HEK293T (cell line): Measurements from ENCODE around the gene NYNRIN.

Experiments
- CTCF ChIA-PET: fragments of 350-600 bp; formaldehyde crosslinking; extraction: SDS; loops from one replicate; lab custom pipeline; 2021; ENCODE audit warnings: antibody characterized with exemption, inconsistent platforms; lab: Yijun Ruan, JAX
- POLR2A ChIA-PET: fragments of 350-600 bp; formaldehyde crosslinking; extraction: SDS; loops from one replicate; lab custom pipeline; 2020; ENCODE audit warnings: antibody characterized with exemption, inconsistent platforms; lab: Yijun Ruan, JAX
- DNase-seq: peaks from one replicate; pipeline ENCODE4 v3.0.0; 2012; ENCODE audit warnings: mixed read lengths; ENCODE audit errors: extremely low spot score
- ARNT ChIP-seq: fragments of 450-650 bp; IDR thresholded peaks from 2 replicates; pipeline ENCODE4 v1.6.1; 2017; ENCODE audit warnings: mild to moderate bottlenecking
- BHLHE40 ChIP-seq: fragments of 450-650 bp; IDR thresholded peaks from 2 replicates; pipeline ENCODE4 v1.6.1; 2016; ENCODE audit warnings: mild to moderate bottlenecking, moderate library complexity, borderline replicate concordance
- CTBP1 ChIP-seq: fragments of 450-650 bp; IDR thresholded peaks from 2 replicates; pipeline ENCODE4 v1.6.1; 2016; ENCODE audit warnings: borderline replicate concordance
- ELF4 ChIP-seq: fragments of 450-650 bp; IDR thresholded peaks from 2 replicates; pipeline ENCODE4 v1.6.1; 2017; ENCODE audit warnings: antibody characterized with exemption
- FOXA1 ChIP-seq: fragments of 450-650 bp; IDR thresholded peaks from 2 replicates; pipeline ENCODE4 v1.6.1; 2016; ENCODE audit warnings: mild to moderate bottlenecking
- FOXK2 ChIP-seq: fragments of 450-650 bp; IDR thresholded peaks from 2 replicates; pipeline ENCODE4 v1.6.1; 2016; ENCODE audit warnings: mild to moderate bottlenecking
- FOXM1 ChIP-seq: fragments of 450-650 bp; IDR thresholded peaks from 2 replicates; pipeline ENCODE4 v1.6.1; 2017; ENCODE audit warnings: mild to moderate bottlenecking, borderline replicate concordance
- HDGF ChIP-seq: fragments of 450-650 bp; IDR thresholded peaks from 2 replicates; pipeline ENCODE4 v1.6.1; 2017; ENCODE audit warnings: antibody characterized with exemption, borderline replicate concordance
- L3MBTL2 ChIP-seq: fragments of 450-650 bp; conservative IDR thresholded peaks from 2 replicates; pipeline ENCODE4 v1.6.1; 2016; ENCODE audit warnings: mild to moderate bottlenecking
- LEF1 ChIP-seq: fragments of 450-650 bp; IDR thresholded peaks from 2 replicates; pipeline ENCODE4 v1.6.1; 2017; ENCODE audit warnings: mild to moderate bottlenecking, borderline replicate concordance
- NFRKB ChIP-seq: fragments of 450-650 bp; IDR thresholded peaks from 2 replicates; pipeline ENCODE4 v1.6.1; 2016; ENCODE audit warnings: mild to moderate bottlenecking, moderate library complexity
- SP1 ChIP-seq: fragments of 450-650 bp; IDR thresholded peaks from 2 replicates; pipeline ENCODE4 v1.6.1; 2017
- SUZ12 ChIP-seq: fragments of 450-650 bp; IDR thresholded peaks from 2 replicates; pipeline ENCODE4 v1.6.1; 2016; ENCODE audit warnings: mild to moderate bottlenecking
- TARDBP ChIP-seq: fragments of 450-650 bp; IDR thresholded peaks from 2 replicates; pipeline ENCODE4 v1.6.1; 2016
- ZNF384 ChIP-seq: fragments of 450-650 bp; IDR thresholded peaks from 2 replicates; pipeline ENCODE4 v1.6.1; 2016
- TF ChIP-seq, protein P1 (sequence below): fragments of 450-650 bp; IDR thresholded peaks from 2 replicates; pipeline ENCODE4 v1.6.1; 2016

NYNRIN gene

DNA sequence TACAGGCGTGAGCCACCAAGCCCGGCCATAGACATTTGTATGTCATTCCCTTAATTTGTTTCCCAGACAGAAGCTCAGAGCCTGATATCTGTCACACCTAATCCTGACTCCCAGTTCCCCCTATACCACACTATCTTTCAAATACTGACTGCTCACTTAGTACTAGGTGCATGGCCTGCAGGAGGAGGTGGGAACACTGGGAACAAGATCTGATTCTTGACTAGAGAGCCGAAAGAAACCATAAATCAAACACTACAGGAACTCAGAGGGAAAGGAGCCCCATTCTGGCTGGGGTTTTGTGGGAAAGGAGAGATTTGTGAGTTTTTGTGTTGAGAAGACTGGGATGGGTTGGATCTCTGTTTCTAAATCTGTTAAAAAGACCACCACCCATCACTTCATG, 35.9 kb downstream of the NYNRIN start:
- TF ChIP-seq SP1 (no peak), LEF1 (no peak), ELF4 (no peak), ARNT (no peak), TARDBP (no peak), L3MBTL2 (no peak), ZNF384 (no peak), HDGF (no peak), FOXA1 (no peak)
- TF ChIP-seq, protein P1, sequence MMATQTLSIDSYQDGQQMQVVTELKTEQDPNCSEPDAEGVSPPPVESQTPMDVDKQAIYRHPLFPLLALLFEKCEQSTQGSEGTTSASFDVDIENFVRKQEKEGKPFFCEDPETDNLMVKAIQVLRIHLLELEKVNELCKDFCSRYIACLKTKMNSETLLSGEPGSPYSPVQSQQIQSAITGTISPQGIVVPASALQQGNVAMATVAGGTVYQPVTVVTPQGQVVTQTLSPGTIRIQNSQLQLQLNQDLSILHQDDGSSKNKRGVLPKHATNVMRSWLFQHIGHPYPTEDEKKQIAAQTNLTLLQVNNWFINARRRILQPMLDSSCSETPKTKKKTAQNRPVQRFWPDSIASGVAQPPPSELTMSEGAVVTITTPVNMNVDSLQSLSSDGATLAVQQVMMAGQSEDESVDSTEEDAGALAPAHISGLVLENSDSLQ = no peak
- ChIA-PET CTCF (no interaction called here), POLR2A (no interaction called here)
- DNase-seq = no peak

DNA sequence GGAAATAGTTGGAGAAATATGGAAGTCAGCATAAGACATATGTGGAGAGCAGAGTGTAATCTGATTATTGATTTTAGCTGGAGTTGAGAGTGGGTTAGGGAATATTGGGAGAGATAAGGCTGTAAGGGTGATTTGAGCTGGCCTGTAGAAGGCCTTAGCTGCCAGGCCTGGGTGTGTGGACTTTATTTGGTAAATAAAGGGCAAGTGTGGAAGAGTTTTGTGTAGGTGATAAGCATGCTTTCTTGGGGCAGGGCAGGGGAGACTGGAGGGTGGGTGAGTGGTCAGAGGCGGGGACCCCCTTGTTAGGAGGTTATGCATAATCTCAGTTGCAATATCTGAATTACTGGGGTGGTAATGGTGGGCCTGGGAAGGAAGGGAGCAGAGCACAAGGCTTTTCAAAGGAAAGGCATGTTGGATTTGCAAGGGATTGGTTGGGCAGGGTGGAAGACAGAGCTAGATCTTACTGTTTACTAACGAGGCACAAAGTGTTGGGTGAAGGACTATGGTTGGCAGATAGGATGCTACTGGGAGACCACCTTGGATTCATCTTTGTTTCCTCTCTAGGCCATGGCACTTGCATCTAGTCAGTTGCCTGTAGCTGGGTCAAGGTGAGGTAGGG, 36.5 kb downstream of the NYNRIN start:
- TF ChIP-seq ZNF384 (no peak), FOXM1 (no peak), ARNT (no peak), LEF1 (no peak), FOXK2 (no peak), FOXA1 (no peak), SP1 (no peak), TARDBP (no peak), HDGF (no peak)
- TF ChIP-seq, protein P1 = no peak
- ChIA-PET CTCF (interaction anchor here (1.0 to 3.5 kb wide), 6 partner anchors 16 to 128 kb away, joined by 3 to 25 read pairs (median 13); partner anchors contain the start of gene CIDEB), POLR2A (interaction anchor here (0.9 kb wide), 1 partner anchor 192 kb away, joined by 3 read pairs; the partner anchor contains the start of gene TINF2)
- DNase-seq = no peak

DNA sequence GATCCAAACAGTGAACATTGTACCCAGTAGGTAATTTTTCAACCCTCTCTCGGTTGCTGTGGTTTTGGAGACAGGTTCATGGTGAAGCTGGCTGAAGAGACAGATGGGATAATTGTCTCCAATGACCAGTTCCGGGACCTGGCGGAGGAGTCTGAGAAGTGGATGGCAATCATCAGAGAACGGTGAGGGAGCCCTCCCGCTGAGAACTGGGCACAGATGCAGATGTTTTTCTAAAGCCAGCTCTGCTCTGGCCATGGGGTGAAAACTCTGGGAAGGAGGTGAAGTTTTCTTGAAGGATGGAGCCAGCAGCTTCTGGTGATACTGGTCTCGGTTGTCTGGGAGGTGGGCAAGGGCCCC, 37.2 kb downstream of the NYNRIN start:
- TF ChIP-seq ZNF384 (no peak), ELF4 (no peak), FOXA1 (no peak), CTBP1 (no peak), SP1 (no peak), BHLHE40 (no peak), ARNT (no peak), NFRKB (no peak), TARDBP (no peak), SUZ12 (no peak), HDGF (no peak), L3MBTL2 (no peak), FOXK2 (no peak), LEF1 (no peak), FOXM1 (no peak)
- TF ChIP-seq, protein P1 = no peak
- no peak for DNase-seq
- CTCF ChIA-PET = interaction anchor here (0.6 to 3.5 kb wide), 15 partner anchors 13 to 139 kb away, joined by 3 to 25 read pairs (median 4); partner anchors contain the start of genes CIDEB and RIPK3
- POLR2A ChIA-PET = interaction anchor here (0.9 to 1.3 kb wide), 5 partner anchors 74 to 193 kb away, joined by 3 to 5 read pairs (median 4); partner anchors contain the start of gene TINF2

DNA sequence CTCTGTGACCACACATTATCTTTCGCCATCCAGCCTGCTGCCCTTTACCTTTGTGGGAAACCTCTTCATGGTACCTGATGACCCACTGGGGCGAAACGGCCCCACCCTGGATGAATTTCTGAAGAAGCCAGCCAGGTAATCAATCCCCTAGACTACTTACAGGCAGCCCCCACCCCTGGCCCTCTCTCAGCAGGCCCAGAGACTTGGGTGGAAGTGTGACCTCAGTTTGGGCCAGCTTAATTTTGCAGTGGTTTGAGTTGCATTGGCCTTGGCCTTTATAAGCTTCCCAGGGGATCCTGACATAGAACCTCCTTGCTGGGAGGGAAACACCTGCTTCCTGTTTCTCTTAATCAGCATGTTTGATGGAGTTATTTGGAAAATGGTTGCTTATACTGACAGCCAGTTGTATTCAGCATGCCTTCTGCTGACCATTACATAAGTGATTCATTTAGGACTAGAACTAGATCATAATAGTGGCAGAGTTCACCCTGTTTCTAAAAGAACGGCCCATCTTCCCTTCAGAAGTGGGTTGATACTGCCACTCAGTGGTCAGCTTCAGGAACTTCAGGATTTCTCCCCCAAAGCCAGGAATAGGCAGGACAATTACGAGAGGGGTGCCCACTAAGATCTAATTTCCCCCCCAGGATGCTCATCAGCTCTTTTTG, 37.7 kb downstream of the NYNRIN start:
- TF ChIP-seq L3MBTL2 = no peak
- TF ChIP-seq ARNT = no peak
- TF ChIP-seq NFRKB = no peak
- TF ChIP-seq FOXA1 = no peak
- TF ChIP-seq ELF4 = no peak
- TF ChIP-seq TARDBP = no peak
- no peak for TF ChIP-seq ZNF384
- no peak for TF ChIP-seq LEF1
- no peak for TF ChIP-seq FOXK2
- POLR2A ChIA-PET = interaction anchor here (0.9 to 1.8 kb wide), 9 partner anchors 13 to 194 kb away, joined by 3 to 8 read pairs (median 4); partner anchors contain the start of genes DHRS1, NOP9 and TINF2
- CTCF ChIA-PET = interaction anchor here (0.5 to 3.5 kb wide), 19 partner anchors 14 to 323 kb away, joined by 3 to 25 read pairs (median 4); partner anchors contain the start of genes CIDEB and RIPK3
- DNase-seq = peak; percentile 65

DNA sequence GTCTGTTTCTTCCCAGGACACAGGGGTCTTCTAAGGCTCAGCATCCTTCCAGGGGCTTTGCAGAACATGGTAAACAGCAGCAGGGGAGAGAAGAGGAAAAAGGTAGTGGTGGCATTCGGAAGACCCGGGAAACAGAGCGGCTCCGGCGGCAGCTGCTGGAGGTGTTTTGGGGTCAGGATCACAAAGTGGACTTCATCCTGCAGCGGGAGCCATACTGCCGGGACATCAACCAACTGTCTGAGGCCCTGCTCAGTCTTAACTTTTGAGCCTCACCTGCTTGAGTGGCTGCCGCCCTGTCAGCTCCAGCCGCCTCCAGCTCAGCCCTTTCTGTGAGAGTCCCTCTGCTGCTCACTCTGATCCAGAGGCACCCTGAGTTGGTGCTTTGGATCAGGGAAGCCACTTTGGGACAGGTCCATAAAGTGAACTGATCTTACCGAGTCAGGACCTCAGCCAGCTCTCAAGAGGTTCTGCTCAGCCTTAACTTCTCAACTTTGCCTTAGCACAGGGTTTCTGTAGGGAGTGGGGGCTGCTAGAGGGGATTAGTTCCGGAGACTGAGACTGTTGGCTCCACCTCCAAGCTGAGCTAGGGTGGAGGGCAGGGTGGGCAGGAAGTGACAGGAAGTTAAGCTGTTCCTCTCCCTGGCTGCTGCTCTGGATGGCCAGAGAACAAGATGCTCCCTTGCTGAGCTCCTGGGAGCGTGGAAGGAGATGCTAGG, 38.4 kb downstream of the NYNRIN start:
- no peak for DNase-seq
- CTCF ChIA-PET = interaction anchor here (0.5 to 3.5 kb wide), 14 partner anchors 67 to 323 kb away, joined by 3 to 25 read pairs (median 4); partner anchors contain the start of genes CIDEB and RIPK3
- POLR2A ChIA-PET = interaction anchor here (0.9 to 1.8 kb wide), 12 partner anchors 14 to 194 kb away, joined by 3 to 8 read pairs (median 4); partner anchors contain the start of genes DHRS1, NOP9 and TINF2
- TF ChIP-seq, protein P1 = no peak
- TF ChIP-seq TARDBP = no peak
- TF ChIP-seq L3MBTL2 = no peak
- no peak for TF ChIP-seq ZNF384
- TF ChIP-seq FOXK2 = no peak
- no peak for TF ChIP-seq HDGF
- no peak for TF ChIP-seq CTBP1
